ENCODE data around the gene HTR3B. TPM values are rescaled to one million over a fixed set of nuclear protein-coding genes. Genes with fewer than 3 reads are reported as not detected.
"Not testable (repeated sequence)": the region's sequence is repeated elsewhere in the genome, so short reads cannot be mapped to it uniquely, and the experiment has no call there.

The HTR3B gene
- total and polyA plus RNA-seq, 8 donors = 0.18 TPM; not detected in 7

DNA sequence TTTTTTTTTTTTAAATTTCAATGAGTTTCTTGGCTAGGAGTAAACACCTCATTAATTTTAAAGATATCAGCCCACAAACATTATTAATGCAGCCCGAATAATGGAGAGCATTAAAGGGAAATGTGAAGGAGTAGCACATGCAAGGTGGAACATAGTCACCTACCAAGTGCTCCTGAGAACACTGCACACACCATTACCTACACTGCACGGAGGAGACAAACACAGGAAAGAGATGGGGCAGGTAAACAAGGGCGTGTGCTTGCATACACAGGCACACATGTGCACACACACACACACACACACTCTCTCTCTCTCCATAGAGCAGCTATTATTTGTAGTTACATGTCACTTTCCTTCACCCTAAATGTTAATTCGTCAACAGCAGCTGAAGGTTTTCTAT is 30.2 kb downstream of the HTR3B start:
- Histone ChIP-seq H3K9me3 (peaks cover 0 to 2% (median 0%) of the 10 kb centered on the region in 4 donors), H3K4me1 (no peaks in the 10 kb centered on the region), H3K4me3 (no peak overlapping the region), H3K27me3 (peaks cover 0 to 11% (median 0%) of the 10 kb centered on the region in 3 donors), H3K27ac (no peak overlapping the region), H3K36me3 (no peaks in the 10 kb centered on the region)
- WGBS, 5 donors = 51 to 67% (median 54%) methylated on average over 4 of the region's 4 CpGs
- no peak for DNase-seq
- TF ChIP-seq CTCF (IDR thresholded peaks at IDR 0.05) (no peak), EP300 (IDR thresholded peaks at IDR 0.05) (no peak), POLR2AphosphoS5 (IDR thresholded peaks at IDR 0.05) (no peak), POLR2A (IDR thresholded peaks at IDR 0.05) (no peak)
- intact Hi-C loops (cut with DNase I; ENCODE audit: low total_unique reads) = no loop called here

GRCh38 chr11:113935858-113936257 is 31.3 kb downstream of the HTR3B start:
- Histone ChIP-seq H3K27ac (no peak overlapping the region), H3K4me1 (no peaks in the 10 kb centered on the region), H3K4me3 (no peak overlapping the region), H3K36me3 (no peaks in the 10 kb centered on the region), H3K27me3 (peaks cover 0 to 10% (median 0%) of the 10 kb centered on the region in 3 donors), H3K9me3 (no peaks in the 10 kb centered on the region)
- DNase-seq = no peak
- intact Hi-C loops (cut with DNase I; ENCODE audit: low total_unique reads) = no loop called here
- no peak for TF ChIP-seq EP300 (IDR thresholded peaks at IDR 0.05)
- TF ChIP-seq POLR2A (IDR thresholded peaks at IDR 0.05) = no peak
- no peak for TF ChIP-seq CTCF (IDR thresholded peaks at IDR 0.05)
- TF ChIP-seq POLR2AphosphoS5 (IDR thresholded peaks at IDR 0.05) = no peak
- 52 to 70% (median 57%) methylated on average over 4 of the region's 4 CpGs for WGBS, 5 donors

DNA sequence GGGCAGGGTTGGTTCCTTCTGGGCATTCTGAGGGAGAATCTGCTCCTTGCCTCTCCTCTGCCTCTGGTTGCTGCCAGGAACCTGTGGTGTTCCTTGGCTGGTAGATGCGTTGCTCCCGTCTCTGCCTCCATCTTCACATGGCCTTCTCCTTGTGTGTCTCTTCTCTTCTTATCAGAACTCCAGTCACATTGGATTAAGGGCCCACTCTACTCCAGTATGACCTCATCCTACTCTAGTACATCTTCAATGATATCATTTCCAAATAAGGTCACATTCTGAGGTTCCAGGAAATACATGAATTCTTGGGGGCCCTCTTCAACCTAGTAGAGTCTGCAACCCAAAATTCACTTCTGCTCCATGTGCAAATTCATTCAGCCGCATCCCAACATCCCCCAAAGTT is 33.3 kb downstream of the HTR3B start:
- H3K4me3 ChIP-seq = no peak overlapping the region
- WGBS, 5 donors = 63 to 95% (median 78%) methylated on average over 3 of the region's 3 CpGs
- intact Hi-C loops (cut with DNase I; ENCODE audit: low total_unique reads) = no loop called here

GRCh38 chr11:113942256-113942655 is 37.7 kb downstream of the HTR3B start:
- Histone ChIP-seq H3K36me3 (no peaks in the 10 kb centered on the region), H3K4me1 (no peaks in the 10 kb centered on the region), H3K27me3 (no peaks in the 10 kb centered on the region), H3K27ac (no peak overlapping the region), H3K4me3 (no peak overlapping the region), H3K9me3 (no peaks in the 10 kb centered on the region)
- no peak for DNase-seq
- TF ChIP-seq POLR2AphosphoS5 (IDR thresholded peaks at IDR 0.05) = no peak
- TF ChIP-seq EP300 (IDR thresholded peaks at IDR 0.05) = no peak
- no peak for TF ChIP-seq POLR2A (IDR thresholded peaks at IDR 0.05)
- TF ChIP-seq CTCF (IDR thresholded peaks at IDR 0.05) = no peak
- intact Hi-C loops (cut with DNase I; ENCODE audit: low total_unique reads) = no loop called here
- WGBS, 5 donors = 85 to 95% (median 91%) methylated on average over 8 of the region's 8 CpGs

More for the DNA sequence above, 33.3 kb downstream of the HTR3B start:
- no peaks in the 10 kb centered on the region for H3K4me1 ChIP-seq
- peaks cover 0 to 5% (median 0%) of the 10 kb centered on the region in 3 donors for H3K27me3 ChIP-seq
- no peaks in the 10 kb centered on the region for H3K9me3 ChIP-seq
- TF ChIP-seq EP300 (IDR thresholded peaks at IDR 0.05) = no peak
- no peak for TF ChIP-seq CTCF (IDR thresholded peaks at IDR 0.05)
- TF ChIP-seq POLR2A (IDR thresholded peaks at IDR 0.05) = no peak
- no peak for TF ChIP-seq POLR2AphosphoS5 (IDR thresholded peaks at IDR 0.05)
- H3K36me3 ChIP-seq = no peaks in the 10 kb centered on the region
- H3K27ac ChIP-seq = no peak overlapping the region
- DNase-seq = no peak

DNA sequence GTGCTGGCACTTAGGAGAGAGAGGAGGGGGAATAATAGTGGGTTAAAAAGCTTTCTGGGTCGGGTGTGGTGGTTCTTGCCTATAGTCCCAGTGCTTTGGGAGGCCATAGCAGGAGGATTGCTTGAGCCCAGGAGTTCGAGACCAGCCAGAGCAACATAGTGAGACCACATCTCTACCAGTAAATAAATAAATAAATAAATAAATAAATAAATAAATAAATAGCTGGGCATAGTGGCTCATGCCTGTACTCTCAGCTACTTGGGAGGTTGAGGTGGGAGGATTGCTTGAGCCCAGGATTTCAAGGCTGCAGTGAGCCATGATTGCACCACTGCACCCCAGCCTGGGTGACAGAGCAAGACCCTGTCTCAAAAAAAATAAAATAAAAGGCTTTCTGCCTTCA is 41.6 kb downstream of the HTR3B start:
- intact Hi-C loops (cut with DNase I; ENCODE audit: low total_unique reads) = not testable (repeated sequence)

More for the DNA sequence above, 41.6 kb downstream of the HTR3B start:
- not testable (repeated sequence) for H3K4me1 ChIP-seq, H3K4me3 ChIP-seq, H3K27ac ChIP-seq, DNase-seq, H3K9me3 ChIP-seq, H3K27me3 ChIP-seq, H3K36me3 ChIP-seq
- 69 to 83% (median 74%) methylated on average over 2 of the region's 2 CpGs for WGBS, 5 donors
